ENCODE measurements around the gene CELF5. TPM values are rescaled to one million over a fixed set of nuclear protein-coding genes. Genes with fewer than 3 reads are reported as not detected.

The CELF5 gene
- total and polyA plus RNA-seq, 10 of the 15 experiments (the other 5 are each of a cell fraction or from before 2014, with no cell fraction given) = 0.01 to 0.04 TPM; not detected in 8

DNA sequence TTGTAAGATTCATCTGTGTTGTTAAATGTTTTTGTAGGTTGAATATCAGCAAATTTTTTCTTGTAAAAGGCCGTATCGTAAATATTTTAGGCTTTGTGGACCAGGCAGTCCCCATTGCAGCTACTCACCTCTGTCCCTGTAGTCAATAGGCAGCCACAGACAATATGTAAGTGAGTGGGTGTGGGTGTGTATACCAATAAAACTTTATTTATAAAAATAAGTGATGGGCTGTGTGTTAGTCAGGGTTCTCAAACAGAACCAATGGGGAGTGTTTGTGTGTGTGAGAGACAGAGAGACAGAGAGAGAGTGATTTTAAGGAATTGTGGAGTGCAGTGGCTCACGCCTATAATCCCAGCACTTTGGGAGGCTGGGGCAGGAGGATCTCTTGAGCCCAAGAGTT is 104.3 kb downstream of the CELF5 start:
- CTCF ChIA-PET = interaction anchor here (1.0 to 6.7 kb wide), 8 partner anchors 23 to 156 kb away, joined by 3 to 87 read pairs (median 4); partner anchors contain the start of gene SMIM44
- intact Hi-C loops (cut with micrococcal nuclease; ENCODE audit: unreplicated experiment) = loop anchor here (5.0 kb wide), 1 partner anchor 114 kb away; no protein-coding TSS in a partner anchor
- no TSS peak for BruUV-seq (replicated peaks)

More for the DNA sequence above, 104.3 kb downstream of the CELF5 start:
- H3K27ac ChIP-seq (ENCODE audit: control insufficient read depth, insufficient read depth) = no peak overlapping the region
- H3K9me3 ChIP-seq (replicated peaks; ENCODE audit: control insufficient read depth, insufficient read depth, low read length) = no peaks in the 10 kb centered on the region; the same call in 2 of the 3 replicates
- TF ChIP-seq, protein P1, sequence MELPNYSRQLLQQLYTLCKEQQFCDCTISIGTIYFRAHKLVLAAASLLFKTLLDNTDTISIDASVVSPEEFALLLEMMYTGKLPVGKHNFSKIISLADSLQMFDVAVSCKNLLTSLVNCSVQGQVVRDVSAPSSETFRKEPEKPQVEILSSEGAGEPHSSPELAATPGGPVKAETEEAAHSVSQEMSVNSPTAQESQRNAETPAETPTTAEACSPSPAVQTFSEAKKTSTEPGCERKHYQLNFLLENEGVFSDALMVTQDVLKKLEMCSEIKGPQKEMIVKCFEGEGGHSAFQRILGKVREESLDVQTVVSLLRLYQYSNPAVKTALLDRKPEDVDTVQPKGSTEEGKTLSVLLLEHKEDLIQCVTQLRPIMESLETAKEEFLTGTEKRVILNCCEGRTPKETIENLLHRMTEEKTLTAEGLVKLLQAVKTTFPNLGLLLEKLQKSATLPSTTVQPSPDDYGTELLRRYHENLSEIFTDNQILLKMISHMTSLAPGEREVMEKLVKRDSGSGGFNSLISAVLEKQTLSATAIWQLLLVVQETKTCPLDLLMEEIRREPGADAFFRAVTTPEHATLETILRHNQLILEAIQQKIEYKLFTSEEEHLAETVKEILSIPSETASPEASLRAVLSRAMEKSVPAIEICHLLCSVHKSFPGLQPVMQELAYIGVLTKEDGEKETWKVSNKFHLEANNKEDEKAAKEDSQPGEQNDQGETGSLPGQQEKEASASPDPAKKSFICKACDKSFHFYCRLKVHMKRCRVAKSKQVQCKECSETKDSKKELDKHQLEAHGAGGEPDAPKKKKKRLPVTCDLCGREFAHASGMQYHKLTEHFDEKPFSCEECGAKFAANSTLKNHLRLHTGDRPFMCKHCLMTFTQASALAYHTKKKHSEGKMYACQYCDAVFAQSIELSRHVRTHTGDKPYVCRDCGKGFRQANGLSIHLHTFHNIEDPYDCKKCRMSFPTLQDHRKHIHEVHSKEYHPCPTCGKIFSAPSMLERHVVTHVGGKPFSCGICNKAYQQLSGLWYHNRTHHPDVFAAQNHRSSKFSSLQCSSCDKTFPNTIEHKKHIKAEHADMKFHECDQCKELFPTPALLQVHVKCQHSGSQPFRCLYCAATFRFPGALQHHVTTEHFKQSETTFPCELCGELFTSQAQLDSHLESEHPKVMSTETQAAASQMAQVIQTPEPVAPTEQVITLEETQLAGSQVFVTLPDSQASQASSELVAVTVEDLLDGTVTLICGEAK (IDR thresholded peaks at IDR 0.05; ENCODE audit: borderline replicate concordance) = peak; percentile 78
- no peak for TF ChIP-seq CHD1 (IDR thresholded peaks at IDR 0.05; ENCODE audit: low read depth, low read length)
- ChIA-PET RAD21 (ENCODE audit: unreplicated experiment) (interaction anchor here (2.1 kb wide), 1 partner anchor 101 kb away, joined by 15 read pairs; no protein-coding TSS in a partner anchor), SMC1A (ENCODE audit: uncharacterized antibody, unreplicated experiment) (interaction anchor here (1.3 to 1.6 kb wide), 5 partner anchors 10 to 156 kb away, joined by 3 to 13 read pairs (median 4); no protein-coding TSS in a partner anchor), POLR2A (no interaction called here)
- no peaks in the 10 kb centered on the region for H3K79me2 ChIP-seq (ENCODE audit: control insufficient read depth, insufficient read depth, low read length)
- H4K20me1 ChIP-seq (ENCODE audit: control insufficient read depth, insufficient read depth) = no peaks in the 10 kb centered on the region
- no peaks in the 10 kb centered on the region for H3K4me1 ChIP-seq (ENCODE audit: control insufficient read depth, insufficient read depth, low read length)
- no peak overlapping the region for H3K9ac ChIP-seq (ENCODE audit: control insufficient read depth, insufficient read depth, low read length)
- no peak for ATAC-seq
- H3K4me2 ChIP-seq (ENCODE audit: control insufficient read depth, insufficient read depth) = no peak overlapping the region
- no peak overlapping the region for H3K4me3 ChIP-seq
- H2AFZ ChIP-seq (ENCODE audit: control insufficient read depth, low read depth, low read length) = no peak overlapping the region
- no peaks in the 10 kb centered on the region for H3K27me3 ChIP-seq (replicated peaks in 1 of 2; ENCODE audit: control insufficient read depth in 2 of 2, insufficient read depth in 2 of 2, low read length in 1 of 2)
- in situ Hi-C loops (cut with MboI) = loop anchor here (5.0 kb wide), 2 partner anchors 104 to 144 kb away; no protein-coding TSS in a partner anchor
- no peaks in the 10 kb centered on the region for H3K36me3 ChIP-seq (ENCODE audit: control insufficient read depth in 2 of 2, insufficient read depth in 2 of 2, low read length in 1 of 2)
- no peak for FAIRE-seq
- DNase-seq (ENCODE audit: low read depth, low spot score) = no peak
- 12% methylated on average over 3 of the region's 3 CpGs for WGBS (ENCODE audit: insufficient coverage, insufficient replicate concordance, low lambda C conversion rate, missing lambda C conversion rate)
